ENCODE measurements around the gene ARHGAP30. TPM values are rescaled to one million over a fixed set of nuclear protein-coding genes. Genes with fewer than 3 reads are reported as not detected.

Gene ARHGAP30
- total and polyA plus RNA-seq, 12 donors = 1.2 to 16.4 (median 1.9) TPM

DNA sequence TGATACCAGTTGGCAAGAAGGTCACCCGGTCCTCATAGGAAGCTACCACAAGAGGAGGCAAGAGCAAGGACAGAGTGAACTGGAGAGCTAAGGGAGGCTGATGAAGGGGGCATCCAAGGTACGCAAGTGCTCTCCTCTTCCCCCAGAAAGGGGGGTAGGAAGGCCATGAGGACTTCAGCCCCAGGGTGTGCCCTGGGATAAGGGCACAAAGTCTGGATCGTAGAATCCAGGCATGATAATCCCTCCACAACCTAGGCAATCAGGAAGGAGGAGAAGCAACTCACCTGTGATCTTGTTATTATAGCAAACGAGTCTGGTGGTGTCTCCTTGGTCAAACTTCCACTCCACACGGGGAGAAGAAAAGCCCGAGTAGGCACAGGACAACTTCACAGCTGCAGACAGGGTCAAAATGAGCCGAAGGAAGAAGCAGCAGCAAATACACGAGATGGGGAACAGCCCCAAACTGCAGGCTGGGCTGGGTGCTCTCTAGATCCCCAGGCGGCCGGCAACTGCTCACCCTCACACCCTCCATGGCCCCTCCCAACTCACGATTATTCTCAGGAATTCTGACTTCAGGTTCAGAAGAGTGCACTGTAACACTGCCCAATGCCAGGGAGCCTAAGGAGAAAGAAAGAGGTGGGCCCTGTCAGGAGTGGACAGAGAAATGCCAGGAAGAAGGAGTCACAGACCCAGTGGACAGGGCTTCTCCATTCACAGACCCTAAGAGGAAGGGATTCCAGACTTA is 68.8 kb downstream of the ARHGAP30 start:
- Histone ChIP-seq H3K4me1 (peaks cover 0 to 30% (median 12%) of the 10 kb centered on the region in 9 donors), H3K27me3 (no peaks in the 10 kb centered on the region), H3K27ac (no peak overlapping the region), H3K4me3 (no peak overlapping the region), H3K36me3 (peaks cover 0 to 34% (median 11%) of the 10 kb centered on the region in 9 donors), H3K9me3 (no peaks in the 10 kb centered on the region)
- ATAC-seq (no peak), DNase-seq (no peak)
- intact Hi-C loops (cut with DNase I) = no loop called here
- TF ChIP-seq, protein P1, sequence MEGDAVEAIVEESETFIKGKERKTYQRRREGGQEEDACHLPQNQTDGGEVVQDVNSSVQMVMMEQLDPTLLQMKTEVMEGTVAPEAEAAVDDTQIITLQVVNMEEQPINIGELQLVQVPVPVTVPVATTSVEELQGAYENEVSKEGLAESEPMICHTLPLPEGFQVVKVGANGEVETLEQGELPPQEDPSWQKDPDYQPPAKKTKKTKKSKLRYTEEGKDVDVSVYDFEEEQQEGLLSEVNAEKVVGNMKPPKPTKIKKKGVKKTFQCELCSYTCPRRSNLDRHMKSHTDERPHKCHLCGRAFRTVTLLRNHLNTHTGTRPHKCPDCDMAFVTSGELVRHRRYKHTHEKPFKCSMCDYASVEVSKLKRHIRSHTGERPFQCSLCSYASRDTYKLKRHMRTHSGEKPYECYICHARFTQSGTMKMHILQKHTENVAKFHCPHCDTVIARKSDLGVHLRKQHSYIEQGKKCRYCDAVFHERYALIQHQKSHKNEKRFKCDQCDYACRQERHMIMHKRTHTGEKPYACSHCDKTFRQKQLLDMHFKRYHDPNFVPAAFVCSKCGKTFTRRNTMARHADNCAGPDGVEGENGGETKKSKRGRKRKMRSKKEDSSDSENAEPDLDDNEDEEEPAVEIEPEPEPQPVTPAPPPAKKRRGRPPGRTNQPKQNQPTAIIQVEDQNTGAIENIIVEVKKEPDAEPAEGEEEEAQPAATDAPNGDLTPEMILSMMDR (IDR thresholded peaks at IDR 0.05) = no peak
- WGBS, 2 donors = 78 to 79% methylated on average over 11 of the region's 11 CpGs

DNA sequence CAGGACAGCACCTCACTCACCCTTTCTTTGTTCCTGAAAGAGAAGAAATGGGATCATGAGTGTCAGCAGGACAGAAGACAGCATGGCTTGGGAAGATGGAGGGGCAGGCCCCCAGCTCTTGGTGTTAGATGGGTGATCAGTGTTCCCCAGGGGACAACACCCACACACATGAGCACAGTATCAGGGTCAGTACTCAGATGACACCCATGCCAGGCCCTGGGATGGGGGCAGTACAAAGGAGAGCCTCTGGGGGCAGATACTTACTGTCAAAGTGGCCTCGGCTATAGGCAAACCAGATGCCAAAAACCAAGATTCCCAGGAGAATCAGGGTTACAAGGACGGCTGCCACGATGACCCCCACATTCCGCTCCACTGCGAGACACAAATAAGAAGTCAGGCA is 70.3 kb downstream of the ARHGAP30 start:
- Histone ChIP-seq H3K4me3 (no peak overlapping the region), H3K36me3 (peaks cover 0 to 34% (median 11%) of the 10 kb centered on the region in 9 donors), H3K4me1 (peaks cover 0 to 30% (median 12%) of the 10 kb centered on the region in 9 donors), H3K9me3 (no peaks in the 10 kb centered on the region), H3K27me3 (no peaks in the 10 kb centered on the region), H3K27ac (no peak overlapping the region)
- DNase-seq = no peak
- no peak for ATAC-seq
- TF ChIP-seq, protein P1 (IDR thresholded peaks at IDR 0.05) = no peak
- intact Hi-C loops (cut with DNase I) = loop anchor here in 9 of 10 donors (5.0 to 10.0 kb wide), 5 partner anchors 43 to 138 kb away; partner anchors contain the start of genes DEDD (in 3 of the 9), KLHDC9 (in 3 of the 9) and USF1 (in 2 of the 9)
- 83 to 88% methylated on average over 5 of the region's 5 CpGs for WGBS, 2 donors

DNA sequence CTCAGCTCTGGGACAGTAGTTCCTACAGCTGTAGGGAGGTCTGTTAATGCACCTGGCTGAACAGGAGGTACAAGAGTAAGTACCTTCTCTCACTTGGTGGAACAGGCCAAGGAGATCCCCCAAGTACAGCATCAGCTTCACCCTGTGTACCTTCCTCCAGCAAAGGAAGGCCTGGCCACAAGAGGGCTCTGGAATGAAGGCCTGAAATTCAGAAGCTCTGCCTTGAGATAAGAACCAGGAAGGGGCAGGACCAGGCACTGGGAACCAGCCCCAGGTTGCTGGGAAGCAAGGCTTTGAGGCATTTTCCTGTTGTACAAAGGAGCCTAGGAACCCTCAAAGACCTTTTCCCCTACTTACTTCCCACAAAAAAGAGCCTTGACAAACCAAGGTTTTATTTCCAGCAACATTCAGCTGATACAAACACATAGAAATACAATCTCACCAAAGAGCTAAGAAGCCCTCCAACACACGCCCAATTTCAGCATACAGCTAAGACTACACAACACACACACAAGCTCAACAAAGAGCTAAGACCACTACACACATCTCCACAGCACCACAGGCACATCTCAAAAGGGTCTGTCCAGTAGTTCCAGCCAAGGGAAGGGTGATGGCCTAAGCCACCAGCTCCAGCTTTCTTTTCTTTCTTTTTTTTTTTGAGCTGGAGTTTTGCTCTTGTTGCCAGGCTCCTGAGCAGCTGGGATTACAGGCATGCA is 72.2 kb downstream of the ARHGAP30 start:
- TF ChIP-seq, protein P1 (IDR thresholded peaks at IDR 0.05) = peak; percentile 43 to 83 (median 68)
- H3K9me3 ChIP-seq = no peaks in the 10 kb centered on the region
- WGBS, 2 donors = 63 to 73% methylated on average over 1 of the region's 1 CpG
- H3K27ac ChIP-seq = peak overlapping the region in 9 of 10 donors; percentile 47 to 82 (median 75)
- peaks cover 0 to 30% (median 12%) of the 10 kb centered on the region in 9 donors for H3K4me1 ChIP-seq
- intact Hi-C loops (cut with DNase I) = loop anchor here in 9 of 10 donors (1.0 to 10.0 kb wide), 10 partner anchors 45 to 140 kb away; partner anchors contain the start of genes KLHDC9 (in 5 of the 9), DEDD (in 3 of the 9) and USF1 (in 3 of the 9)
- peaks cover 0 to 34% (median 11%) of the 10 kb centered on the region in 9 donors for H3K36me3 ChIP-seq
- DNase-seq (peak; percentile 45 to 83), ATAC-seq (peak; percentile 89 to 95 (median 92))
- H3K4me3 ChIP-seq = no peak overlapping the region
- no peaks in the 10 kb centered on the region for H3K27me3 ChIP-seq

Other genes with a start within 250 kb of the ARHGAP30 start
- 1 to 10 TPM in 1 of 10 donors, under 1 TPM in 6, not detected in 3; 0.10 to 1.5 (median 0.25) TPM for gene CD244, start 207.0 kb downstream of the ARHGAP30 start, total RNA-seq
- gene CD244, start 207.0 kb downstream of the ARHGAP30 start, polyA plus RNA-seq = under 1 TPM in 1 of 2 donors, not detected in 1; 0.12 TPM
- 100 to 1,000 TPM in 1 of 10 donors, 1 to 10 TPM in 6, under 1 TPM in 1, not detected in 2; 0.54 to 102 (median 3.2) TPM for gene ITLN1, start 184.7 kb downstream of the ARHGAP30 start, total RNA-seq
- gene ITLN1, start 184.7 kb downstream of the ARHGAP30 start, polyA plus RNA-seq = 1 to 10 TPM; 2.8 to 2.9 TPM
- not detected for gene ITLN2, start 115.1 kb downstream of the ARHGAP30 start, total RNA-seq
- under 1 TPM in 1 of 2 donors, not detected in 1; 0.22 TPM for gene ITLN2, start 115.1 kb downstream of the ARHGAP30 start, polyA plus RNA-seq
- 10 to 100 TPM in 6 of 10 donors, 1 to 10 TPM in 4; 7.1 to 22.7 (median 10.5) TPM for gene F11R, start 48.7 kb downstream of the ARHGAP30 start, total RNA-seq
- gene F11R, start 48.7 kb downstream of the ARHGAP30 start, polyA plus RNA-seq = 1 to 10 TPM; 7.5 to 9.9 TPM
- 10 to 100 TPM in 9 of 10 donors, 1 to 10 TPM in 1; 8.0 to 18.0 (median 13.4) TPM for gene TSTD1, start 30.9 kb downstream of the ARHGAP30 start, total RNA-seq
- gene TSTD1, start 30.9 kb downstream of the ARHGAP30 start, polyA plus RNA-seq = 10 to 100 TPM; 11.8 to 15.3 TPM
- 10 to 100 TPM; 23.7 to 43.6 (median 28.5) TPM for gene USF1, start 23.9 kb downstream of the ARHGAP30 start, total RNA-seq
- gene USF1, start 23.9 kb downstream of the ARHGAP30 start, polyA plus RNA-seq = 10 to 100 TPM; 42.4 to 55.1 TPM
- gene NECTIN4, start 19.7 kb upstream of the ARHGAP30 start, total RNA-seq = under 1 TPM in 1 of 10 donors, not detected in 9; 0.19 TPM
- gene NECTIN4, start 19.7 kb upstream of the ARHGAP30 start, polyA plus RNA-seq = under 1 TPM in 1 of 2 donors, not detected in 1; 0.06 TPM
- 10 to 100 TPM in 5 of 10 donors, 1 to 10 TPM in 5; 2.2 to 17.7 (median 9.0) TPM for gene KLHDC9, start 28.5 kb upstream of the ARHGAP30 start, total RNA-seq
- 1 to 10 TPM in 1 of 2 donors, under 1 TPM in 1; 0.83 to 6.7 TPM for gene KLHDC9, start 28.5 kb upstream of the ARHGAP30 start, polyA plus RNA-seq
- 10 to 100 TPM; 44.6 to 78.7 (median 54.1) TPM for gene PFDN2, start 48.1 kb upstream of the ARHGAP30 start, total RNA-seq
- 100 to 1,000 TPM; 185 to 273 TPM for gene PFDN2, start 48.1 kb upstream of the ARHGAP30 start, polyA plus RNA-seq
- gene NIT1, start 48.2 kb upstream of the ARHGAP30 start, total RNA-seq = 10 to 100 TPM; 24.1 to 41.2 (median 33.4) TPM
- gene NIT1, start 48.2 kb upstream of the ARHGAP30 start, polyA plus RNA-seq = 10 to 100 TPM; 28.5 to 30.6 TPM
- 10 to 100 TPM; 21.7 to 33.0 (median 26.3) TPM for gene DEDD, start 62.8 kb upstream of the ARHGAP30 start, total RNA-seq
- 10 to 100 TPM; 19.7 to 27.2 TPM for gene DEDD, start 62.8 kb upstream of the ARHGAP30 start, polyA plus RNA-seq
- gene UFC1, start 84.1 kb upstream of the ARHGAP30 start, total RNA-seq = 10 to 100 TPM; 63.9 to 88.3 (median 74.9) TPM
- gene UFC1, start 84.1 kb upstream of the ARHGAP30 start, polyA plus RNA-seq = 100 to 1,000 TPM in 1 of 2 donors, 10 to 100 TPM in 1; 43.0 to 142 TPM
- gene USP21, start 89.6 kb upstream of the ARHGAP30 start, total RNA-seq = 10 to 100 TPM in 9 of 10 donors, 1 to 10 TPM in 1; 8.8 to 24.0 (median 14.7) TPM
- 10 to 100 TPM; 13.2 to 22.4 TPM for gene USP21, start 89.6 kb upstream of the ARHGAP30 start, polyA plus RNA-seq
- gene PPOX, start 96.5 kb upstream of the ARHGAP30 start, total RNA-seq = 10 to 100 TPM in 8 of 10 donors, 1 to 10 TPM in 2; 8.5 to 19.8 (median 15.0) TPM
- 10 to 100 TPM in 1 of 2 donors, 1 to 10 TPM in 1; 10.0 to 58.5 TPM for gene PPOX, start 96.5 kb upstream of the ARHGAP30 start, polyA plus RNA-seq
- gene B4GALT3, start 107.6 kb upstream of the ARHGAP30 start, total RNA-seq = 10 to 100 TPM; 12.1 to 28.9 (median 19.6) TPM
- 10 to 100 TPM; 11.5 to 25.5 TPM for gene B4GALT3, start 107.6 kb upstream of the ARHGAP30 start, polyA plus RNA-seq
- 10 to 100 TPM in 6 of 10 donors, 1 to 10 TPM in 4; 1.7 to 86.1 (median 17.7) TPM for gene ADAMTS4, start 129.2 kb upstream of the ARHGAP30 start, total RNA-seq
- 10 to 100 TPM in 1 of 2 donors, 1 to 10 TPM in 1; 5.4 to 11.9 TPM for gene ADAMTS4, start 129.2 kb upstream of the ARHGAP30 start, polyA plus RNA-seq
- 100 to 1,000 TPM; 244 to 370 (median 318) TPM for gene NDUFS2, start 132.5 kb upstream of the ARHGAP30 start, total RNA-seq
- gene NDUFS2, start 132.5 kb upstream of the ARHGAP30 start, polyA plus RNA-seq = 100 to 1,000 TPM; 121 to 193 TPM
- 10 to 100 TPM in 4 of 10 donors, 1 to 10 TPM in 6; 2.0 to 65.8 (median 5.3) TPM for gene FCER1G, start 145.4 kb upstream of the ARHGAP30 start, total RNA-seq
- gene FCER1G, start 145.4 kb upstream of the ARHGAP30 start, polyA plus RNA-seq = 10 to 100 TPM; 19.7 to 64.6 TPM
- under 1 TPM in 1 of 10 donors, not detected in 9; 0.89 TPM for gene APOA2, start 153.7 kb upstream of the ARHGAP30 start, total RNA-seq
- gene APOA2, start 153.7 kb upstream of the ARHGAP30 start, polyA plus RNA-seq = not detected
- gene TOMM40L, start 156.2 kb upstream of the ARHGAP30 start, total RNA-seq = 10 to 100 TPM; 29.8 to 37.6 (median 33.2) TPM
- 10 to 100 TPM; 17.6 to 29.3 TPM for gene TOMM40L, start 156.2 kb upstream of the ARHGAP30 start, polyA plus RNA-seq
- not detected for gene NR1I3, start 168.3 kb upstream of the ARHGAP30 start, total RNA-seq
- under 1 TPM in 1 of 2 donors, not detected in 1; 0.10 TPM for gene NR1I3, start 168.3 kb upstream of the ARHGAP30 start, polyA plus RNA-seq
- gene PCP4L1, start 188.9 kb upstream of the ARHGAP30 start, total RNA-seq = 1 to 10 TPM in 1 of 10 donors, under 1 TPM in 8, not detected in 1; 0.38 to 1.0 (median 0.46) TPM
- gene PCP4L1, start 188.9 kb upstream of the ARHGAP30 start, polyA plus RNA-seq = under 1 TPM; 0.29 to 0.75 TPM
- 1 to 10 TPM; 1.0 to 5.6 (median 1.6) TPM for gene MPZ, start 240.1 kb upstream of the ARHGAP30 start, total RNA-seq
- gene MPZ, start 240.1 kb upstream of the ARHGAP30 start, polyA plus RNA-seq = 1 to 10 TPM; 1.5 to 3.4 TPM
- 100 to 1,000 TPM; 342 to 459 (median 420) TPM for gene SDHC, start 244.5 kb upstream of the ARHGAP30 start, total RNA-seq
- gene SDHC, start 244.5 kb upstream of the ARHGAP30 start, polyA plus RNA-seq = 100 to 1,000 TPM in 1 of 2 donors, 10 to 100 TPM in 1; 18.1 to 176 TPM